GM18867 (cell line): Measurements from ENCODE around the gene LRCH3.
A peak's percentile ranks its signal among the peaks of the same experiment; 100 is the strongest.

Experiments
- ATAC-seq: cut with Tn5 transposase; IDR thresholded peaks from one replicate; pipeline ENCODE4 v1.9.1; 2021; ENCODE audit warnings: mild to moderate bottlenecking, moderate library complexity; ENCODE audit not compliant: unreplicated experiment

Gene LRCH3

DNA sequence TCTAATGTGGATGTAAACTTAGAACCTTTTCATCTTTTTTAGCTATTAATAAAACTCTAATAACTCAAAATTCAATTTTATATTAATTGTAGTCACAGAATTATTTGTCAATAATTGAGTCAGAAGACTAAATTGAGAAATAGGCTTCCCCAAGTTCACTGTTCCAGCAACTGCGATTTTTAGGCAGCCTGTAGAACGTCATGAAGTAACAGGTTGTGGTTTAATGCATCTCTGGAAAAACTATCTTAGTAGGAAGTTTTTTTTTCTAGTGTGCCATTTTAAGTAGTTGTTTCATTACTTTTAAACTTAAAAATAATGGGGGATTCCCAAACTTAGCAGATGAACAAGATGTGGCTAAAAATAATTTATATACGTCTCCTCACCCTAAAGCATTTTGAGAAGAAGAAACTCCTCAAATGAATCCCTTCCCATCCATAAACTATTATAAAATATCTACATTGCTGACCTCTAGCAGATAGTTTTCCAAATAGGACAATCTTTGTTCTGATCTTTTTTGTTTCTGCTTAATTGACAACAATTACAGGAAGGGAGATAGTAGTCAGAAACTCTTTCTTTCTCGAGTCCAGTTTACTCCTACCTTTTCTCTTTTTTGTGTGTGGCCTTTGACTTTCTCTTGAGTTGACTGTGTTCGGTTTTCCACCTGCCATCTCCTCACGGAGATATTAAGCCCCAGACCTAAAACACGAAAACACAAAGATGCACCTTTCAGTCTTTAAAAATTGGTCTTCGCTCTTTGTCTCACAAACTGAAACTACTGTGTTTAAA lies 43.1 kb downstream of the LRCH3 start:
- ATAC-seq = no peak

DNA sequence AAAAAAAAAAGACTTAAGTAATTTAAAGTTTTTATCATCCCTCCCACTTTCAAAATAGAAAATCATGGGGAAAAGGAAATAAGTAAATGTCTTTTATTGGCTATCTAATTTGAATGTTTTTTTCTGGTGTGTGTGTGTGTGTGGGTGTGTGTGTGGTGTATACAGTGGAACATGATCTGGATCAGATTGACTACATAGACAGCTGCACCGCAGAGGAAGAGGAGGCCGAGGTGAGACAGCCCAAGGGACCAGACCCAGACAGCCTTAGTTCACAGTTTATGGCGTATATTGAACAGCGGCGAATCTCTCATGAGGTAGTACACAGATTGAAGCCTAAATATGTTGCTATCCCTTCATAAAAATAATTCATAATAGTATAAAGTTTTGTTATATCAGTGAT lies 44.5 kb downstream of the LRCH3 start:
- ATAC-seq = no peak

DNA sequence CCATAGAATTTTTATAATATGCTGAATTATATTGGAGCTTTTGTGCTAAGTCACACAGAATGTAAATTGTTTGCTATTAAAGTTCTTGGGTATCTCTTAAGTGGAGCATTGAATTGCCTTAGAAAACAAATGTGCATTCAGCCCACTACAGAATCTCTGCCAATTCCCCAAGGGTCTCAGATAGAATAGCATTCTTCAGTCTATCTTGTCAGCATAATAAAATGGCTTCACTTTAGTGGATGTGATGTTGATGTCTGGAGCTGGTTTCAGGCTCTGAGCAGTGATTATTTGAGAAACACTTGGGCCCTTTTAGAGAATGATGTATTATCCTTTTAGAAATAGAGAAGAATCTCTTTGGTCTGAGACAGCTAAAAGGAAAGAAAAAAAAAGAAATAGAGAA lies 45.2 kb downstream of the LRCH3 start:
- ATAC-seq = no peak

DNA sequence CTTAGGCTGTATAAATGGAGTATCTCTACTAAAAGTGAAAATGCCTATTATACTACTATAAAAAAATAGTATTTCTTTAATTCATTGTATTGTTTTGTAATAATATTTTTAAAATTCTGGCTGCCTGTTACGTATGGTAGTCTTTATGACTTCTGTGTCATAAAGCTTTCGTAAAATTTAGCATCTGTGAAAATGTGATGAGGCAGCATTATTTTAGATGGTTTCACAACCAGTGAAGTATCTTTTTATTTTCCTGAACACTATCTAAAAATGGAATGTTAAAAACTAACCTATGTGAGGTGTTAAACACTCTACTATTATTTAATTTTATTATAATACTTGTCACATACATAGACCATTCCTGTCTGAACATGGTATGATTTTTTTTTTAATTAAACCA lies 46.2 kb downstream of the LRCH3 start:
- ATAC-seq = no peak

DNA sequence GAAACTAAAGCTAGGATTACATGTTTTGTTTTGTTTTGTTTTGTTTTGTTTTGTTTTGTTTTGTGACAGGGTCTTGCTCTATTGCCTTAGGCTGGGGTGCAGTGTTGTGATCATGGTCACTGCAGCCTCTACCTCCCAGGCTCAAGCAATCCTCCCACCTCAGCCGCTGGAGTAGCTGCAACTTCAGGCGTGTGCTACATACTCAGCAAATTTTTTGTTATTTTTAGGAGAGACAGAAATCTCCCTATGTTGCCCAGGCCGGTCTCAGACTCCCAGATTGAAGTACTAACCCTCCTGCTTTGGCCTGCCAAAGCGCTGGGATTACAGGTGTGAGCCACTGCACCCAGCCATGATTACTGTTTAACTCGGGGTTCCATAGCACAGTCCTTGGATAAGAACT lies 50.7 kb downstream of the LRCH3 start:
- ATAC-seq = no peak

DNA sequence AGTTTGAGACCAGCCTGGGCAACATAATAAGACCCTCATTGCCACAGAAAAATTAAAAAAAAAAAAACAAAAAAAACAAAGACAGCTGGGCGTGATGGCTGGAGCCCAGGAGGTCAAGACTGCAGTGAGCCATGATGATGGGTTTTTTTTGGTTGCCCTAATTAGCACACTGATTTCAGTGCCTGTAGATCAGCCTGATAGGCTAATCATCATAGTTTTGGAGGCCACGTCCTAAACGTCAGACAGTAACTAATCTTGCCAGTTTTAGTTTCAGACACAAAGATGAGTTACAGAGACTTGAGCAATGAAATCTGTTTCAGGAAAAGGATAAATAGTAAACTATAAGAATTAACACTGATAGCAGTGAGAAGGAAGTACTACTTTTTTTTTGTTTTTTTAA lies 55.4 kb downstream of the LRCH3 start:
- no peak for ATAC-seq

DNA sequence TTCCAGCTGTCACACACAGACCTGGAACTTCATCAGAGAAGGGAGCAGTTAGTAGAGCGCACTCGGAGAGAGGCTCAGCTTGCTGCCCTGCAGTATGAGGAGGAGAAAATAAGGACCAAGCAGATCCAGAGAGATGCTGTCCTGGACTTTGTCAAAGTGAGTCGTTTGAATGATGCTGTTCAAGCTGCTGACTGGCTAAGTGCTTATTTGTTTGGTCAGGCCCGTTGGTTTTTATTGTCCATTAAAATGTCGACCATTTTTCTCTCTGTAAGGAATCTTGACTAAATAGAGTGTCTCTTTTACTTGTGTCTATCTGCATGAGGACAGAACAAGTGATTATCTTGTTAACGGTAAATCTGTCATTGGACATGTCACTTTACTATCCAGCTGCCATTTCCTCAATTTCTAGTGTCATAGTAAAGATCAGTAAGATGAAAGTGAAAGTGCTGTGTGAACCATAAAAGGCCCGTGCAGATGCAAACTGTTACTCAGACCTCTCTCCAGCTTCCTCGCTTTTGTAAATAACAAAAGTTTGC lies 56.9 kb downstream of the LRCH3 start:
- ATAC-seq = peak; percentile 81

DNA sequence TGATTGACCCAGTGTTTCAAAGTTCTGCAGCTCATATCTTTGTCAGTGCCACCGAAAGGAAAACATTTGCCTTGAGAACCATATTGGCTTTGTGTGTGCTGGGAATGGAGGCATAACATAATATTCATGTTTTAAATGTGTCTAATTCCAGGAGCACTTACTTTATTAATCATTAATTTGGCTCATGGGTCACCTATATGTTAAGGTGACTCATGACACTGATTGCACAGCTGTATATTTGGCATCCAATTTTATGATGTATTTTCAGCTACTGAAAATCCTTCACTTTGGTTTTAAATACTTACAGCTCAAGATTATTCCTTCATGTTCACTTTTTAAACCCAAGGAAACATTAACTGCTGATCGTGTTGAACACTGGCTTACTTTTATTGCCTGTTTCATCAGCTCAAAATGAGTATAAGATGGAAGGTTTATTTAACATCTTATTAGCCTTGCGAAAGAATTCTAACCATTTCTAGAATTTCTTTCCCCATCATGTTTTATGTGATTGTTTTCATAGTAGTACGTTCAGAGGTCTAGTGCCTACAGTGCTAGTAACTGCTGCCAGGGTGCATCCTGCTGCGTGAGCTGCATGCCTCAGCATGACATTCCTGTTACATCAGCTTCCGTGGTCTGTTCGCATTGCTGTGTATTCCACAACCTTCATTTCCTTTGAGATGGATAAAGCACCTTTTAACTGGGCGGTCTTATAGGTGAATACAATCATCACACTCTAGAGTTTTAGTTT lies 63.7 kb downstream of the LRCH3 start:
- no peak for ATAC-seq

DNA sequence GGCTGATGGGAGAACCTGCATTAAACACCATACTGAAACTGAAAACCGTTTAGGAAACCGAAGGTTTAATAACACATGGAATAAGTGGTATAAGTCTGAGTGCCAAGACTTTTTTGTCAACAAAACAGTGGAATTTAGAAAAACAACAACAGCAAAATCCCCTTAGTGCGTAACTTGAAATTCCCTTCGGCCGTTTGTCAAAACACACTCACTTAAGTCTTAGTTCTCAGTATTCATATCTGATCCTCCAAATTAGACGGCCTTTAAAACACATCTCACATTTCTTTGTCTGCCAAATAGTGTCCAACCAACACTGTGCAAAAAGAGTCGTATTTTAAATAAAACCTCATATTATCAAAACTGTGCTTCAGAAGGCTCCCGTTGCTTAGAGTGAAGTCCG lies 64.5 kb downstream of the LRCH3 start:
- no peak for ATAC-seq

DNA sequence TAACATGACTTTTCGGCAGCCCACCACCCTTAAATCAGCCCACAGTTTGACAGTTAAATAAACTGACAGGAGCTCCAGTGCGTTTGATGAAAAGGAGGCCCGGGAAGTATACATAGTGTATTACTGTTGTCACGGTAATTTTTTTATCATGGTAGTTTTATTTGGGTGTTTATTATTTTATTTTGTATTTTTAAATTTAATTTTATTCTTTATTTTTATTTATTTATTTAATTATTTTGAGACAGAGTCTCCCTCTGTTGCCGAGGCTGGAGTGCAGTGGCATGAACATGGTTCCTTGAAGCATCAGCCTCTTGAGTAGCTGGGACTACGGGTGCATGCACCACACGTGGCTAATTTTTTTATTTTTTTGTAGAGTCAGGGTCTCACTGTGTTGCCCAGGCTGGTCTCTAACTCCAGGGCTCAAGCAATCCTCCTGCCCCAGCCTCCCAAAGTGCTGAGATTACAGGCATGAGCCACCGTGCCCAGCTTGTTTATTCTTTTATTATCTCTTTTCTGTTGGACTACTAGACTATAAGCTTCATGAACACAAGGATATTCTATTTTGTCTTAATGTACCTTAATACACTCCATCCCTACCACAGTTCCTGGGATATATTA lies 65.3 kb downstream of the LRCH3 start:
- no peak for ATAC-seq

DNA sequence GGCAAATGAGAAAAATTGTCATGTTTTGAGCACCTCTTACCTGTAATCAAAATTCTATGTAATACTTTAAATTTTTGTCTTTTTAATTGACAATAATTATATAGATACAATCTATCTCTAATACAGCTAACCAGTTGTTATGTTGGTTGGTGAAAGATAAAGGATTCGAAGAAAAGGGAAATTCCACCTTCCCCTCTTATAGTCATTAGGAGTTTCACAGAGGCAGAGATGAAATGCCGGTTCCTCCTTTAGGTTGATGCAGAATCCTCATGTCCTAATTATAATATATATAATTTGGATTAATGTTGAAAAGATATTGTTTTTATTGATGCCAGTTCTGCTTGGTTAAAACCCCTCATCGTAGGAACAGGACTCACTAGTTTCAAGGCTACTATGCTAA lies 67.1 kb downstream of the LRCH3 start:
- ATAC-seq = no peak

DNA sequence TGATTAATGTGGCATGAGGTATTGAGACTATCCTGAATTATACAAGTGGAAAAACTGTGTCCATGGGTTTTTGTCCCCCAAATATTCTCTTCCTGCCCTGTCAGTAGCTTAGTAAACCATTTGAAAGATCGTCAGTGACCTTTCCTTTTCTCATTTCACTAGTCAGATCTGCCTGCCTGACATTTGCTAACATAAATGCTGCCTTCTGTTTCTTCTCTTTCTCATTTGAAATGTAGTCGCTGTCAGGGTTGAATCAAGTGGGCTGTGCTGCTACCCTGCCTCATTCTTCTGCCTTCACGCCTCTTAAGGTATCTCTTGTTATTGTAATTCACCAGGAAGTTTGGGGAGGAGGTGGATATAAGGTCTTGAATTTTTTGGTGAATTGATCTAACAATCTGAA lies 67.5 kb downstream of the LRCH3 start:
- no peak for ATAC-seq

DNA sequence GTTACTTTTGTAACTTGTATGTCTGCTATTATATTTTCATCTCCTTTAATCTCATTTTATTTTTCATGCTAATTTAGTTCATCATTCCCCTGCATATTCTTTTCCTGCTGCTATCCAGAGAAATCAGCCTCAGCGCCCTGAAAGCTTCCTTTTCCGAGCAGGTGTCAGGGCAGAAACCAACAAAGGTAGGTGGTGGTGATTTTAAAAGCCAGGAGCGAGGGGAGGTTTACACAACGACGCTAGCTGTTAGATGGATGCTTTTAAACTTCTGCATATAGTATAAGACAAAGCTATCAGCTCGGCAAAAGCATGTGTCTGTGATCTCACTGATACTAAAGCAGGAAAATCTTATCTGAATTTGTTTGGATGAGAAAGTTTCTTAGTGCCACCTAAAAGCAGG lies 75.0 kb downstream of the LRCH3 start:
- ATAC-seq = no peak

DNA sequence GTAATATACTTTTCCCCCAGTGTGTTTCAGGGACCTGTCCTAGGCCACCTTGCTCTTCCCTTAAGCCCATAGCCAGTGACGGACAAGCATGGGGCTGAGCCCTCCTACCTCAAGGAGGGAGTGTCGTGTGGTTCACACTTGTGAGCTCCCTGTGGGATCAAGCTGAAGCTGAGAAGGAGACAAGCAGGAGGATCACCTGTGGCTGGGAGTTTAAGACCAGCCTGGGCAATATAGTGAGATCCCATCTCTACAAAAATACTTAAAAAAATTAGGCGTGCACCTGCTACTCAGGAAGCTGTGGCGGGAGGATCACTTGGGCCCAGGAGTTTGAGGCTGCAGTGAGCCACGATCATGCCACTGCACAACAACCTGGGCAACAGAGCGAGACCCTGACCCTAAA lies 82.3 kb downstream of the LRCH3 start:
- ATAC-seq = no peak

DNA sequence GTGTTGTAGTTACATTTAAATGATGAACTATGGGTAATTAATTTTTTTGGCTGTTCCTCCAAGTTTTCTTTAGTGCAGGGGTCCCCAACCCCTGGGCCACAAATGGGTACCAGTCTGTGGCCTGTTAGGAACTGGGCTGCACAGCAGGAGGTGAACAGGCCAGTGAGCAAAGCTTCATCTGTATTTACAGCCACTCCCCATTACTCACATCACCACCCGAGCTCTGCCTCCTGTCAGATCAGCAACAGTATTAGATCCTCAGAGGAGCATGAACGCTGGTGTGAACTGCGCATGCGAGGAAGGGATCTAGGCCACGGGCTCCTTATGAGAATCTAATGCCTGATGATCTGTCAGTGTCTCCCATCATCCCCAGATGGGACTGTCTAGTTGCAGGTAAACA lies 83.0 kb downstream of the LRCH3 start:
- ATAC-seq = no peak

DNA sequence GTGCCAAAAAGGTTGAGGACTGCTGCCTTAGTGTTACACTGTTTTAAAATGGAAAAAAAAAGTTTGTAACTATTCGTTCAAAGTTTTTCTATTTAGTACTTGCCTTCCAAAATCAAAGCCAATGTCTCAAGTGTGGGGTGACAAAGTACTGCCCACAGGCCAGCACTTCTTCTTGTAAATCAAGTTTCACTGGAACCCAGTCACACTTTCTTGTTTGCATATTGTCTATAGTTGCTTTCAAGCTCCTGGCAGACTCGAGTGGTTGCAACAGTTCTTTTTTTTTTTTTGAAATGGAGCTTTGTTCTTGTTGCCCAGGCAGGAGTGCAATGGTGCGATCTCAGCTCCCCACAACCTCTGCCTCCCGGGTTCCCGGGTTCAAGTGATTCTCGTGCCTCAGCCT lies 83.6 kb downstream of the LRCH3 start:
- ATAC-seq = no peak

DNA sequence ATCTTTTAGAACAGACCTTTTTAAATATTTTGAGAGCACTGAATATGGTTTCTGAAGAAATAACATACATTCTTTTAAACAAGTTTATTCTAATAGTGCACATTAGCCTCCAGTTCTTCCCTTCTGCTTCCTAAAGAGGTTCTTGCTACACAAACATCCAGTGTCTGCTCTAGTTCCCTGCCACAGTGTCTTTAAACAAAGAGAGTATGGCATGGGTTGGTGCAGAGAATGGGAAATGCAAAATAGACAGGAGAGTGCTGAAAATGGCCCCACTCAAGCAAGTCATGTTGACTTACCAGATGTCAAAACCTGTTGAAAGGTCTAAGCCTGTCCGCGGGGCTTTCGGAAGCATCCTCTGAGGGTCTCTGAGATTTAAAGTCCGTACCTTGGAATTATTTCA lies 86.8 kb downstream of the LRCH3 start:
- ATAC-seq = no peak

DNA sequence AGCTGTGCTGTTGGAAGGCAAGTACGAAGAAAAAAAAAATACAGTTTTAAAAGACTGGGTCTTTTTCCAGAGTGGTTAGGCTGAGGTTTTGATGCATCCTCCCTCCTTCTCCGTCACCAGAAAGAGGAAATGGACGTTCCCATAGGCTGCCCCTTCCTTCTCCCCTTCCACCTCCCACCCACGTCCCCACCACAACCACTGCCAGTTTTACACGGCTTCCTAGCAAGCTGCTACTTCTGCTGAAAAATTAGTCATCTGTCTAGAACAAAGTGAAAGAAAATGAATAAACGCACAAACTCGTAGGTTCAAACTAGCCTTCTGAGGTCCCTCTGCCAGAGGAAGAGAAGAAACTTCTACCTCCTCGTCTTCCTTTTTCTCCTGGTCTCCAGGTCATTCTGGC lies 87.4 kb downstream of the LRCH3 start:
- ATAC-seq = no peak

DNA sequence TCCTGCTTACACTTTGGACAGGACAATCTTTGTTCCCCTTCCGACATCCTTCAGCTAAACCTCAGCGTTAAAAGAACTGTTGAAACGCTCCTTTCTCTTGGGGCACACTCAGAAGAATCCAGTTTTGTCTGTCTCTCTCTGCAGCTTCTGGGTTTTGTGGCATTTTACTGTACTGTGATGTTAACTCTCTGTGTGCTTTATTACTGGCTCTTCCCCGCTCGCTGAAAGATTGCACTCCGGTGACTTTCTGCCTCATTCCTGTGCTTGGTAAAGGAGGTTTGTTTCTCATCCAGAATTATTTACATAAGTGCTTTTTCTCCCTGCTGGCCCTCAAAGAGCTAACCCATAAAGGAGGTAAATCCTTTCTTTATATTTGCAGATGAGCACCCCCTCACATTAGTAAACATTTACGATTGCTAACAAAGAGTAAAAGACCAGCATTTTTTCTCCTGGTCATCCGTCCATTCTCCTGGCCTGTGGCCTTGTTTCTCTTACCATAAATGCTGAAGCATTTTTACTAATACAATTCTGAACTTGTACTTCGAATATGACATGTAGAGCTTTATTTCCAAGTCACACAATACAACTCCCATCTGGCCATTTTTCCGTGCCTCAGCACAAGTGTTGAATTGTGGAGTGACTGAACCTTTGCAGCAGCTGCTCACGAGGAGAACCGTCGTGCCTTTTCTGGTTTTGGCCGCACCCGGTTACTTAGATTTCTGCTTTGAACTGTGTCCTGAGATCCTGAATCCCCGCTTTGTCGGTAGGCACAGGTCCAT lies 89.6 kb downstream of the LRCH3 start:
- ATAC-seq = no peak

DNA sequence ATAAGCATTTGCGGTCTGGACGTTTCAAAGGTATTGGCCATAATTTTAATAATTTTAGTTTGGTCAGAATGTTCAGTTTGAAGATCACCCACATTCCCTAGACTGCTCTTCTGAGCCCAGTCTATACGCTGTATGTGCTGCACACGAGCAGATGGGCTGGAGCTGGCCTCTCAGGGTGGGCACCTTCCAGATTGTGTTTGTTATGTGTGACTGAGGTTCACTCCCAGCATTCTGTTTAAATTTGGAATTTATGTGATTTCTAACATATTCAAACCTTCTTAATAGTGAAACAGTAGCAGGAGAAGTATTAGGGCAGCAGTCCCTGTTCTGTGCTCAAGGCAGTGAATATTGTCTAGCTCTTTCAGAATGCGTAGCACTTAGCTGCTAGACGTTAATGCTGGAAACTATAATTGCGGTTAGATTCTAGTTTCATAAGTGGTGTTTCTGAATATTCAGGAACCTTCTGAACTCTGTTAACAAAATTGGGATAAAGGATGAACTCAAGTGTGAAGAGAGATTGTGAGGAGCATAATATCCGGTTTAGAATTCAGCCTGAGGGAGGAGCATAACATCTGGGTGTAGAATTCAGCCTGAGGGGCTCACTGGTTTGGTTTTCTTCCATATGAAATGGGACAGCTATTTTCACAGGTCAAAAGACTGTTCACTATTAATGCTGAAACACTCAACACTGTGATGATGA lies 90.4 kb downstream of the LRCH3 start:
- no peak for ATAC-seq

DNA sequence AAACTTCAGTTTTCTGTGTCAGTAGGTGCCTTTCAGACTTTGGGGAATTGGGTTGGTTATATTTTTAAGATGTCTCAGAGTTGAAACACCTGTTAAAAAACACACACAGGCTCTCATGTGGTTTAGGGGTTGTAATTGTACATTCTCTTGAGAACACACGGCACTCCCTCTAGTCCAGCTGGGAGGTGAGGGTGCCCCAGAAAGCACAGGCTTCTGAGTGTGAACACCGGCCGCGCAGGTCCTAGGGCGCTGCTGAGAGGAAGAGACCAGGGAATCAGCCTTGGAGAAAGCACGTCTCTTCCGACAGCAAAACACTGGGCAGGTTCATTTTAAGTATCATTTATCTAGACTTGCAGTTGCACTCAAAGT lies 90.9 kb downstream of the LRCH3 start:
- ATAC-seq = no peak
